GM20431 (cell line): Measurements from ENCODE around the gene VASN.
"Not testable (repeated sequence)": the region's sequence is repeated elsewhere in the genome, so short reads cannot be mapped to it uniquely, and the experiment has no call there.

Experiments
- in situ Hi-C: fragments of 300-500 bp; cut with MseI, MboI; formaldehyde crosslinking; loops from one replicate; pipeline ENCODE4 v1.15.0; 2020; ENCODE audit warnings: low sequenced_read_pairs; ENCODE audit not compliant: unreplicated experiment

The VASN gene

GRCh38 chr16:4393850-4394249, 22.2 kb downstream of the VASN start:
- in situ Hi-C loops, result not testable (repeated sequence)

GRCh38 chr16:4395055-4395726, 23.5 kb downstream of the VASN start:
- in situ Hi-C loops, result no loop called here

GRCh38 chr16:4399001-4399730, 27.5 kb downstream of the VASN start:
- in situ Hi-C loops, result no loop called here

GRCh38 chr16:4401094-4401501, 29.4 kb downstream of the VASN start:
- in situ Hi-C loops, result no loop called here

GRCh38 chr16:4401510-4401909, 29.9 kb downstream of the VASN start:
- in situ Hi-C loops, result no loop called here

GRCh38 chr16:4402439-4403132, 30.9 kb downstream of the VASN start:
- in situ Hi-C loops, result no loop called here

- in situ Hi-C loops, result no loop called here
These were observed 31.7 kb downstream of the VASN start for GRCh38 chr16:4403133-4403949.

- in situ Hi-C loops, result no loop called here
These were observed 32.8 kb downstream of the VASN start for GRCh38 chr16:4404247-4404966.

GRCh38 chr16:4404967-4405696, 33.5 kb downstream of the VASN start:
- in situ Hi-C loops, result no loop called here

- in situ Hi-C loops, result no loop called here
These were observed 36.1 kb downstream of the VASN start for GRCh38 chr16:4407543-4408322.

GRCh38 chr16:4408323-4408690, 36.7 kb downstream of the VASN start:
- in situ Hi-C loops, result no loop called here

- in situ Hi-C loops, result no loop called here
These were observed 37.7 kb downstream of the VASN start for GRCh38 chr16:4409081-4409932.

GRCh38 chr16:4410335-4411075, 38.9 kb downstream of the VASN start:
- in situ Hi-C loops, result no loop called here

- in situ Hi-C loops, result no loop called here
These were observed 40.0 kb downstream of the VASN start for GRCh38 chr16:4411684-4412083.

- in situ Hi-C loops, result no loop called here
These were observed 40.5 kb downstream of the VASN start for GRCh38 chr16:4412159-4412558.

- in situ Hi-C loops, result no loop called here
These were observed 41.2 kb downstream of the VASN start for GRCh38 chr16:4412854-4413253.
